Fibroblast of pulmonary artery (primary cell): ENCODE results near the gene TTC8.

ENCODE experiments used
- DNase-seq: peaks from one replicate; pipeline ENCODE4 v3.0.0-alpha.2; 2010; ENCODE audit warnings: low read depth
- H3K4me3 ChIP-seq: replicated peaks from 2 replicates; pipeline ENCODE4 v1.5.1; 2011; ENCODE audit warnings: low read depth, mild to moderate bottlenecking, control low read depth, low read length, moderate library complexity
- TF ChIP-seq, protein P1 (sequence below): IDR thresholded peaks from 2 replicates; pipeline ENCODE4 v1.5.1; 2011; ENCODE audit warnings: mild to moderate bottlenecking, control low read depth, low read length, inconsistent platforms; ENCODE audit errors: missing control alignments

TTC8 gene

DNA sequence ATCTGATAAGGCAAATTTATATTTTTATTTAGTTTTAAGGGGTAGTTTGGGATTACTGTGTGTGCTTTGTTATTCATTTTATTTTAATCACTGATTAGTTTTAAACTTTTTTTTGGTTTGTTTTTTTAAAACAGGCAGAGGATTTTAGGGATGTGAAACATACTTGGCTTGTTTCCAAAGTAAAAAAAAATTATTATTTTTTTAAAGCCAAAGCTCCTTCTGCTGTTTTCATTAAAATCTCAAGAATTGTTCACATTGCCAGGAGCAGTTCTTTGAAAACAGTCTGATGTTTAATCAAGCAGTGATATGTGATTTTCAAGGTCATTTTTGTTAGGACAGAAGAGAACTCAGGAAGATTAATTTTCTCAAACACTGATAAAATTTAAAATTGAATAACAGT lies 11.2 kb downstream of the TTC8 start:
- peak; percentile 14 for DNase-seq
- TF ChIP-seq, protein P1, sequence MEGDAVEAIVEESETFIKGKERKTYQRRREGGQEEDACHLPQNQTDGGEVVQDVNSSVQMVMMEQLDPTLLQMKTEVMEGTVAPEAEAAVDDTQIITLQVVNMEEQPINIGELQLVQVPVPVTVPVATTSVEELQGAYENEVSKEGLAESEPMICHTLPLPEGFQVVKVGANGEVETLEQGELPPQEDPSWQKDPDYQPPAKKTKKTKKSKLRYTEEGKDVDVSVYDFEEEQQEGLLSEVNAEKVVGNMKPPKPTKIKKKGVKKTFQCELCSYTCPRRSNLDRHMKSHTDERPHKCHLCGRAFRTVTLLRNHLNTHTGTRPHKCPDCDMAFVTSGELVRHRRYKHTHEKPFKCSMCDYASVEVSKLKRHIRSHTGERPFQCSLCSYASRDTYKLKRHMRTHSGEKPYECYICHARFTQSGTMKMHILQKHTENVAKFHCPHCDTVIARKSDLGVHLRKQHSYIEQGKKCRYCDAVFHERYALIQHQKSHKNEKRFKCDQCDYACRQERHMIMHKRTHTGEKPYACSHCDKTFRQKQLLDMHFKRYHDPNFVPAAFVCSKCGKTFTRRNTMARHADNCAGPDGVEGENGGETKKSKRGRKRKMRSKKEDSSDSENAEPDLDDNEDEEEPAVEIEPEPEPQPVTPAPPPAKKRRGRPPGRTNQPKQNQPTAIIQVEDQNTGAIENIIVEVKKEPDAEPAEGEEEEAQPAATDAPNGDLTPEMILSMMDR, result no peak
- no peak overlapping the region for H3K4me3 ChIP-seq

DNA sequence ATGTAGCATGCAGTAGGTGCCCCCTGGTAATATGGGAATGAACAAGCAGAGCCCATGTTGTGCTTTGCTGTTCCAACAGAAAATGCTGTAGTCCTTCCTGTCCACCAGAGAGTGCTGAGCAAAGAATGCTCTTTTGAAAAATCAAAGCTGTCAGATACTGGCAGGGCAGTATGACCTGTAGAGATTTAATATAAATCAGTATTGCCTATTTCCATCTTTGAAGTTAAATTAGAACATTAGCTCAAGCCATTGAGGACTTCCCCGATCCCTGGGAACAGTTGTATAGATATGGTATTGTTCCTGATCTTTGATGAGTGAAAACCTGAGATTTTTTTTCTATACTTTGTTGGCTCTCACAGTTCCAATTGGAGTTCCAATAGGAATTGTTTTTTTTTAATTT lies 13.0 kb downstream of the TTC8 start:
- TF ChIP-seq, protein P1, result no peak
- DNase-seq, result no peak
- no peak overlapping the region for H3K4me3 ChIP-seq

- H3K4me3 ChIP-seq, result no peak overlapping the region
- TF ChIP-seq, protein P1, result no peak
- DNase-seq, result no peak
Measured at GRCh38 chr14:88838015-88838414, 13.6 kb downstream of the TTC8 start.

- no peak overlapping the region for H3K4me3 ChIP-seq
- TF ChIP-seq, protein P1, result no peak
- no peak for DNase-seq
Measured at GRCh38 chr14:88840926-88841325, 16.5 kb downstream of the TTC8 start.

DNA sequence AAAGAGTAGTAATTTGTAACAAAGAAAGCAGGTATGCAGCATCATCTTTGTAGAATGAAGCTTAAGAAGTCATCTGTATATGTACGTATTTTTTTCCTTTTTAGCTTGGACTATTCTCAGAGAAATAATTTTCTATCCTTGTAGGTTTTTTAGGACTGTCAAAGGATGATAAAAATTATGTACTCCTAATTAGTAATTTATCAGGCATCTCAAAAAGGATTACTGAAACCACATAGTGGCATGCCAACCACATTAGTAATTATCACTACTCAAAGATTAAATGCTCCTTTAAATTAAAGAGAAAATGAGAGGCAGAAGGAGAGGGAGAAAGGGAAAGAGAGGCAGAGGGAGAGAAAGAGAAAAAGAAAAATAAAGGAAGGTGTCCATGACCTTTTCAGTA lies 17.3 kb downstream of the TTC8 start:
- TF ChIP-seq, protein P1, result no peak
- DNase-seq, result no peak
- no peak overlapping the region for H3K4me3 ChIP-seq

- DNase-seq, result no peak
- H3K4me3 ChIP-seq, result no peak overlapping the region
- TF ChIP-seq, protein P1, result no peak
Measured at GRCh38 chr14:88842414-88842813, 18.0 kb downstream of the TTC8 start.

- no peak for DNase-seq
- TF ChIP-seq, protein P1, result no peak
- no peak overlapping the region for H3K4me3 ChIP-seq
Measured at GRCh38 chr14:88844980-88845491, 20.6 kb downstream of the TTC8 start.
